ENCODE data around the gene BCKDK. TPM values are rescaled to one million over a fixed set of nuclear protein-coding genes. Genes with fewer than 3 reads are reported as not detected.
"Not testable (repeated sequence)": the region's sequence is repeated elsewhere in the genome, so short reads cannot be mapped to it uniquely, and the experiment has no call there.

Gene BCKDK
- total RNA-seq, 2 experiments from 2014 or later = 39.0 to 40.4 TPM

GRCh38 chr16:31148896-31149295 lies 40.7 kb downstream of the BCKDK start:
- DNase-seq (ENCODE audit: low spot score) = no peak
- Histone ChIP-seq H3K27ac (ENCODE audit: low read depth, low read length, poor library complexity, severe bottlenecking) (no peak overlapping the region), H3K4me2 (ENCODE audit: low read length) (no peak overlapping the region), H2AFZ (ENCODE audit: low read length) (no peak overlapping the region), H4K20me1 (ENCODE audit: insufficient read depth, low read length) (no peaks in the 10 kb centered on the region), H3K79me2 (ENCODE audit: insufficient read depth, low read depth, low read length) (no peaks in the 10 kb centered on the region), H3K4me3 (ENCODE audit: low read depth, low read length, poor library complexity, severe bottlenecking) (no peak overlapping the region), H3K9me2 (ENCODE audit: insufficient read depth, low read length) (no peaks in the 10 kb centered on the region), H3K36me3 (ENCODE audit: insufficient read depth, low read length) (no peaks in the 10 kb centered on the region), H3K9me3 (ENCODE audit: low read length) (no peaks in the 10 kb centered on the region), H3K4me1 (ENCODE audit: insufficient read depth, low read length, poor library complexity, severe bottlenecking) (no peaks in the 10 kb centered on the region)
- ChIA-PET CTCF (ENCODE audit: unreplicated experiment) (no interaction called here), POLR2A (no interaction called here)
- BruUV-seq (replicated peaks) = no TSS peak
- intact Hi-C loops (cut with micrococcal nuclease; ENCODE audit: unreplicated experiment) = no loop called here
- no peak for TF ChIP-seq EZH2phosphoT487 (IDR thresholded peaks at IDR 0.05; ENCODE audit: borderline replicate concordance, low read depth, low read length)
- TF ChIP-seq CTCF (conservative IDR thresholded peaks at IDR 0.05; ENCODE audit: low read length) = no peak

DNA sequence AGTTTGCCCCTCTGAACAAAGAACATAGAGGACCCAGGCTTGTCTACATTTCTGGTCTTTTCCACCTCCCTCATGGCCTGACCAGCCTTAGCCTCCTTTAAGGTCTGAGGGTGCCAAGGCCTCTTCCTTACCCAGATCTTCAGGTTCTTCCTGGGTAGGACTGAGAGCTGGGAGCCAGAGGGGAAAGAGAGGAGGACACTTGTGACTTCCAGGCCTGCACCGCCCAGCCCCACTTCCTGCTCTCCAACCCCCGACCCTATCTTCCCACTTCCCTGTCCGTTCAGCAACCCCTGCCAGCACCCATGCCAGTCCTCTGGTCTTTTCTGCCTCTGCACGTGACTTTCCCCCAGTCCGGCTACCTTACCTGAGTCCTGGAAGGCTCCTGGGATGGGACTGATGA lies 41.1 kb downstream of the BCKDK start:
- DNase-seq (ENCODE audit: low spot score) = no peak
- BruUV-seq (replicated peaks) = no TSS peak
- H3K79me2 ChIP-seq (ENCODE audit: insufficient read depth, low read depth, low read length) = no peaks in the 10 kb centered on the region
- no peak overlapping the region for H2AFZ ChIP-seq (ENCODE audit: low read length)
- H3K4me3 ChIP-seq (ENCODE audit: low read depth, low read length, poor library complexity, severe bottlenecking) = no peak overlapping the region
- no peaks in the 10 kb centered on the region for H3K36me3 ChIP-seq (ENCODE audit: insufficient read depth, low read length)
- H3K27ac ChIP-seq (ENCODE audit: low read depth, low read length, poor library complexity, severe bottlenecking) = no peak overlapping the region
- H3K9me2 ChIP-seq (ENCODE audit: insufficient read depth, low read length) = no peaks in the 10 kb centered on the region
- H4K20me1 ChIP-seq (ENCODE audit: insufficient read depth, low read length) = no peaks in the 10 kb centered on the region
- H3K4me2 ChIP-seq (ENCODE audit: low read length) = no peak overlapping the region
- H3K4me1 ChIP-seq (ENCODE audit: insufficient read depth, low read length, poor library complexity, severe bottlenecking) = no peaks in the 10 kb centered on the region
- H3K9me3 ChIP-seq (ENCODE audit: low read length) = no peaks in the 10 kb centered on the region
- ChIA-PET CTCF (ENCODE audit: unreplicated experiment) (no interaction called here), POLR2A (no interaction called here)
- TF ChIP-seq EZH2phosphoT487 (IDR thresholded peaks at IDR 0.05; ENCODE audit: borderline replicate concordance, low read depth, low read length) = no peak
- no peak for TF ChIP-seq CTCF (conservative IDR thresholded peaks at IDR 0.05; ENCODE audit: low read length)
- intact Hi-C loops (cut with micrococcal nuclease; ENCODE audit: unreplicated experiment) = no loop called here

- no peak within 1 kb of the TSS for H3K4me3 ChIP-seq (ENCODE audit: low read depth, low read length, poor library complexity, severe bottlenecking)
- intact Hi-C loops (cut with micrococcal nuclease; ENCODE audit: unreplicated experiment) = no loop called here
- H3K79me2 ChIP-seq (ENCODE audit: insufficient read depth, low read depth, low read length) = no peaks in the 10 kb centered on the region
- no peak within 1 kb of the TSS for H3K27ac ChIP-seq (ENCODE audit: low read depth, low read length, poor library complexity, severe bottlenecking)
- no TSS peak for BruUV-seq (replicated peaks)
- H3K36me3 ChIP-seq (ENCODE audit: insufficient read depth, low read length) = no peaks in the 10 kb centered on the region
- H3K4me2 ChIP-seq (ENCODE audit: low read length) = no peak within 1 kb of the TSS
- no peaks in the 10 kb centered on the region for H3K9me2 ChIP-seq (ENCODE audit: insufficient read depth, low read length)
- H2AFZ ChIP-seq (ENCODE audit: low read length) = no peak within 1 kb of the TSS
- CTCF ChIA-PET (ENCODE audit: unreplicated experiment) = no interaction called here
- H4K20me1 ChIP-seq (ENCODE audit: insufficient read depth, low read length) = no peaks in the 10 kb centered on the region
- DNase-seq (ENCODE audit: low spot score) = no peak
- no peaks in the 10 kb centered on the region for H3K9me3 ChIP-seq (ENCODE audit: low read length)
- no peaks in the 10 kb centered on the region for H3K4me1 ChIP-seq (ENCODE audit: insufficient read depth, low read length, poor library complexity, severe bottlenecking)
- POLR2A ChIA-PET = interaction anchor here (1.8 kb wide), 1 partner anchor 8 kb away, joined by 4 read pairs; no protein-coding TSS in a partner anchor
- no peak for TF ChIP-seq CTCF (conservative IDR thresholded peaks at IDR 0.05; ENCODE audit: low read length)
- no peak for TF ChIP-seq EZH2phosphoT487 (IDR thresholded peaks at IDR 0.05; ENCODE audit: borderline replicate concordance, low read depth, low read length)
These were observed 42.0 kb downstream of the BCKDK start, which contains the start of gene PRSS36 for GRCh38 chr16:31149894-31150890. TSS of gene PRSS36 (minus strand) at chr16:31150066. CDS start at chr16:31150035, 31 bp downstream.

DNA sequence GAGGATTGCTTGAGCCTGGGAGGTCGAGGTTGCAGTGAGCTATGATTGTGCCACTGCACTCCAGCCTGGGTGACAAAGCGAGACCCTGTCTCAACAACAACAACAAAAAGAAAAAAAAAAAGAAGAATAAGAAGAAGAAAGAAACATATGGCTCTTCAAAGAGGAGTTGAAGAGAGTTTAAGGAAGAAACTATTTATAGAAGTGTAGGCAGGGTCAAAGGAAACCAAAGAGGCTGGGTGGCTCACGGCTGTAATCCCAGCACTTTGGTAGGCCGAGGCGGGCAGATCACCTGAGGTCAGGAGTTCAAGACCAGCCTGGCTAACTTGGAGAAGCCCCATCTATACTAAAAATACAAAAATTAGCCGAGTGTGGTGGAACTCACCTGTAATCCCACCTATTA lies 42.8 kb downstream of the BCKDK start:
- H3K4me2 ChIP-seq (ENCODE audit: low read length); H4K20me1 ChIP-seq (ENCODE audit: insufficient read depth, low read length); H3K4me3 ChIP-seq (ENCODE audit: low read depth, low read length, poor library complexity, severe bottlenecking); H3K4me1 ChIP-seq (ENCODE audit: insufficient read depth, low read length, poor library complexity, severe bottlenecking); CTCF ChIA-PET (ENCODE audit: unreplicated experiment); H3K36me3 ChIP-seq (ENCODE audit: insufficient read depth, low read length); BruUV-seq (replicated peaks); H3K27ac ChIP-seq (ENCODE audit: low read depth, low read length, poor library complexity, severe bottlenecking); DNase-seq (ENCODE audit: low spot score); H2AFZ ChIP-seq (ENCODE audit: low read length); H3K9me3 ChIP-seq (ENCODE audit: low read length); H3K79me2 ChIP-seq (ENCODE audit: insufficient read depth, low read depth, low read length); intact Hi-C loops (cut with micrococcal nuclease; ENCODE audit: unreplicated experiment); H3K9me2 ChIP-seq (ENCODE audit: insufficient read depth, low read length): not testable (repeated sequence)
- POLR2A ChIA-PET = interaction anchor here (1.8 kb wide), 1 partner anchor 9 kb away, joined by 4 read pairs; no protein-coding TSS in a partner anchor
